ENCODE results near the gene CDH11. TPM values are rescaled to one million over a fixed set of nuclear protein-coding genes. Genes with fewer than 3 reads are reported as not detected.

CDH11 gene
- total RNA-seq, 1 experiment from 2014 or later = 0.64 TPM

- Histone ChIP-seq H3K27me3 (ENCODE audit: control insufficient read depth, insufficient read depth, low read length) (no peaks in the 10 kb centered on the region), H3K4me3 (ENCODE audit: low read depth in 2 of 2, low read length in 2 of 2) (no peak overlapping the region), H3K9me3 (ENCODE audit: control insufficient read depth, insufficient read depth, low read depth, low read length) (no peaks in the 10 kb centered on the region), H3K27ac (ENCODE audit: low read length) (no peak overlapping the region), H3K4me1 (ENCODE audit: control insufficient read depth, insufficient read depth, low read length) (no peaks in the 10 kb centered on the region), H3K36me3 (ENCODE audit: control insufficient read depth, insufficient read depth, low read length) (no peaks in the 10 kb centered on the region)
- ATAC-seq = no peak
- in situ Hi-C loops (cut with HindIII; ENCODE audit: low pct_unique_long_range_greater_than_20kb, low sequenced_read_pairs) (no loop called here), intact Hi-C loops (cut with micrococcal nuclease; ENCODE audit: unreplicated experiment) (no loop called here)
- TF ChIP-seq TCF7L2 (IDR thresholded peaks at IDR 0.05; ENCODE audit: low read depth, low read length) = no peak
- no peak for TF ChIP-seq POLR2AphosphoS5 (IDR thresholded peaks at IDR 0.05; ENCODE audit: low read depth, low read length)
- no peak for TF ChIP-seq CTCF (IDR thresholded peaks at IDR 0.05)
- no peak for TF ChIP-seq SIN3A (IDR thresholded peaks at IDR 0.05; ENCODE audit: borderline replicate concordance, insufficient read depth, low read depth, low read length)
- no peak for TF ChIP-seq REST (IDR thresholded peaks at IDR 0.05; ENCODE audit: insufficient read depth in 1 of 2, low read depth in 2 of 2, low read length in 1 of 2)
- DNase-seq (ENCODE audit: low read depth, low spot score) = no peak
- BruUV-seq (replicated peaks) = no TSS peak
- POLR2A ChIA-PET = no interaction called here
- CTCF ChIA-PET = no interaction called here
These were observed 205.8 kb downstream of the CDH11 start for GRCh38 chr16:64916051-64916450.

GRCh38 chr16:64910356-64910755, 211.5 kb downstream of the CDH11 start:
- in situ Hi-C loops (cut with HindIII; ENCODE audit: low pct_unique_long_range_greater_than_20kb, low sequenced_read_pairs) = no loop called here
- Histone ChIP-seq H3K4me1 (ENCODE audit: control insufficient read depth, insufficient read depth, low read length) (no peaks in the 10 kb centered on the region), H3K27me3 (ENCODE audit: control insufficient read depth, insufficient read depth, low read length) (no peaks in the 10 kb centered on the region), H3K4me3 (ENCODE audit: low read depth in 2 of 2, low read length in 2 of 2) (no peak overlapping the region), H3K36me3 (ENCODE audit: control insufficient read depth, insufficient read depth, low read length) (no peaks in the 10 kb centered on the region), H3K9me3 (ENCODE audit: control insufficient read depth, insufficient read depth, low read depth, low read length) (no peaks in the 10 kb centered on the region), H3K27ac (ENCODE audit: low read length) (no peak overlapping the region)
- POLR2A ChIA-PET = no interaction called here
- CTCF ChIA-PET = no interaction called here
- DNase-seq (ENCODE audit: low read depth, low spot score) = no peak
- no TSS peak for BruUV-seq (replicated peaks)
- TF ChIP-seq TCF7L2 (IDR thresholded peaks at IDR 0.05; ENCODE audit: low read depth, low read length) = no peak
- no peak for TF ChIP-seq CTCF (IDR thresholded peaks at IDR 0.05)
- TF ChIP-seq POLR2AphosphoS5 (IDR thresholded peaks at IDR 0.05; ENCODE audit: low read depth, low read length) = no peak
- TF ChIP-seq REST (IDR thresholded peaks at IDR 0.05; ENCODE audit: insufficient read depth in 1 of 2, low read depth in 2 of 2, low read length in 1 of 2) = no peak
- no peak for ATAC-seq
- intact Hi-C loops (cut with micrococcal nuclease; ENCODE audit: unreplicated experiment) = no loop called here
